A549 (cell line): ENCODE measurements around the gene ACAN. TPM values are rescaled to one million over a fixed set of nuclear protein-coding genes. Genes with fewer than 3 reads are reported as not detected.
"Not testable (repeated sequence)": the region's sequence is repeated elsewhere in the genome, so short reads cannot be mapped to it uniquely, and the experiment has no call there.

ENCODE experiments used
- ATAC-seq, 2 experiments: fragments of 200-7000 bp in 1 of 2; fragments of >200 bp in 1 of 2; cut with Nextera tagmentation in 1 of 2; cut with Tn5 transposase in 1 of 2; 3 replicates each; pipeline versions ENCODE4 v1.8.0 to v1.9.1; 2018 to 2020; ENCODE audit warnings: mild to moderate bottlenecking in 1 of 2, moderate library complexity in 1 of 2
- CTCF ChIA-PET: fragments of 300-600 bp; sonication (Branson Sonifier 250); formaldehyde crosslinking; extraction: SDS; loops from one replicate; lab custom pipeline; 2021; ENCODE audit warnings: antibody characterized with exemption, inconsistent platforms; lab: Yijun Ruan, JAX
- POLR2A ChIA-PET: fragments of 350-600 bp; formaldehyde crosslinking; extraction: SDS; loops from one replicate; lab custom pipeline; 2021; ENCODE audit warnings: antibody characterized with exemption, inconsistent platforms; lab: Yijun Ruan, JAX
- DNase-seq, 2 experiments: peaks; one replicate each; pipeline versions ENCODE4 v3.0.0 to v3.0.0-alpha.2; 2011 to 2016; ENCODE audit warnings: low read depth in 1 of 2, low spot score in 1 of 2
- FAIRE-seq: peaks from 2 replicates; lab custom pipeline; 2011; peaks lifted over from hg19 to GRCh38; lab: Jason Lieb, UNC
- H3K27ac ChIP-seq, 2 experiments: fragments of >200 bp; sonication (Bioruptor Twin); formaldehyde crosslinking; 3 replicates each; pipeline ENCODE4 v1.5.1; 2016 to 2017
- H3K4me1 ChIP-seq: fragments of >200 bp; sonication (Bioruptor Twin); formaldehyde crosslinking; 3 replicates; pipeline ENCODE4 v1.6.1; 2016
- H3K4me2 ChIP-seq: fragments of >200 bp; sonication (Bioruptor Twin); formaldehyde crosslinking; 3 replicates; pipeline ENCODE4 v1.6.1; 2016
- H3K4me3 ChIP-seq: fragments of >200 bp; sonication (Bioruptor Twin); formaldehyde crosslinking; 3 replicates; pipeline ENCODE4 v1.5.1; 2016
- H3K9me3 ChIP-seq: fragments of >200 bp; sonication (Bioruptor Twin); formaldehyde crosslinking; 3 replicates; pipeline ENCODE4 v1.6.1; 2016
- ATOH8 ChIP-seq: fragments of 250-450 bp; sonication (Bioruptor Pico); IDR thresholded peaks from 2 replicates; pipeline ENCODE4 v1.5.0; 2020; ENCODE audit warnings: low read depth, mild to moderate bottlenecking, moderate library complexity
- CEBPB ChIP-seq, 2 experiments: fragments of >200 bp in 1 of 2; sonication (Bioruptor Twin) in 1 of 2; formaldehyde crosslinking in 1 of 2; IDR thresholded peaks; 2 replicates each; pipeline ENCODE4 v1.6.1; 2012 to 2016
- CHD2 ChIP-seq: fragments of 150-350 bp; IDR thresholded peaks from 2 replicates; pipeline ENCODE4 v1.6.1; 2014; ENCODE audit warnings: low read length; ENCODE audit not compliant: partially characterized antibody
- EHMT2 ChIP-seq: fragments of 200-600 bp; sonication (generic); IDR thresholded peaks from 2 replicates; pipeline ENCODE4 v1.6.1; 2016; ENCODE audit warnings: antibody characterized with exemption, low read depth, mild to moderate bottlenecking, moderate library complexity
- FOSB ChIP-seq: fragments of 250-450 bp; sonication (Bioruptor Pico); IDR thresholded peaks from 2 replicates; pipeline ENCODE4 v1.5.0; 2020; ENCODE audit warnings: mild to moderate bottlenecking, moderate library complexity
- FOSL2 ChIP-seq, 2 experiments: fragments of 450-650 bp in 1 of 2; fragments of >200 bp in 1 of 2; sonication (Bioruptor Twin) in 1 of 2; formaldehyde crosslinking; IDR thresholded peaks; 2 replicates each; pipeline versions ENCODE4 v1.5.0 to v1.6.1; 2016 to 2020; ENCODE audit warnings: mild to moderate bottlenecking in 1 of 2, moderate library complexity in 1 of 2
- GATA3 ChIP-seq: IDR thresholded peaks from 2 replicates; pipeline ENCODE4 v1.6.1; 2012; ENCODE audit warnings: borderline replicate concordance
- HEYL ChIP-seq: fragments of 250-450 bp; sonication (Bioruptor Pico); IDR thresholded peaks from 2 replicates; pipeline ENCODE4 v1.8.0; 2021; ENCODE audit warnings: mild to moderate bottlenecking, moderate library complexity
- HMGXB4 ChIP-seq: fragments of 250-450 bp; sonication (Bioruptor Pico); IDR thresholded peaks from 2 replicates; pipeline ENCODE4 v1.5.0; 2021; ENCODE audit warnings: mild to moderate bottlenecking, moderate library complexity, borderline replicate concordance
- HOXB13 ChIP-seq: fragments of 250-450 bp; sonication (Bioruptor Pico); IDR thresholded peaks from 2 replicates; pipeline ENCODE4 v1.5.0; 2020; ENCODE audit warnings: low read depth, mild to moderate bottlenecking, moderate library complexity
- HOXB5 ChIP-seq: fragments of 250-450 bp; sonication (Bioruptor Pico); IDR thresholded peaks from 2 replicates; pipeline ENCODE4 v1.5.0; 2020; ENCODE audit warnings: mild to moderate bottlenecking, moderate library complexity
- MAFK ChIP-seq: fragments of 450-650 bp; IDR thresholded peaks from 2 replicates; pipeline ENCODE4 v1.6.1; 2014; ENCODE audit not compliant: partially characterized antibody
- MAX ChIP-seq: IDR thresholded peaks from 2 replicates; pipeline ENCODE4 v1.6.1; 2012
- RARB ChIP-seq: fragments of 250-450 bp; sonication (Bioruptor Pico); IDR thresholded peaks from 2 replicates; pipeline ENCODE4 v1.8.0; 2021; ENCODE audit warnings: mild to moderate bottlenecking, moderate library complexity
- TFCP2L1 ChIP-seq: fragments of 250-450 bp; sonication (Bioruptor Pico); IDR thresholded peaks from 2 replicates; pipeline ENCODE4 v1.5.0; 2021; ENCODE audit warnings: mild to moderate bottlenecking
- ZNF302 ChIP-seq: fragments of 250-450 bp; sonication (Bioruptor Pico); IDR thresholded peaks from 2 replicates; pipeline ENCODE4 v1.9.0; 2021; ENCODE audit warnings: inconsistent platforms, mild to moderate bottlenecking, moderate library complexity
- WGBS: methylation state at CpG from one replicate; pipeline ENCODE4 v1.1.6; 2017; ENCODE audit errors: missing lambda C conversion rate; 5-methylcytosine and 5-hydroxymethylcytosine counted together
- polyA plus RNA-seq, 4 experiments: library from polyadenylated mRNA; depleted of rRNA in 3 of 4; stranded (reverse); fragments of >200 nt; fragmentation: RNase III in 1 of 4; extraction: RNeasy Plus Mini Kit Qiagen cat#74134 plus additional on column Dnase treatment in 1 of 4; gene quantifications; 2 replicates in 3 of 4; 3 replicates in 1 of 4; pipeline ENCODE4 v1.2.3, GENCODE V29; 2011 to 2017

Gene ACAN
- polyA plus RNA-seq, 2 of the 4 experiments (the other 2 are of a cell fraction), result 0.01 TPM; not detected in 1

GRCh38 chr15:88920186-88920891, 117.1 kb downstream of the ACAN start:
- TF ChIP-seq MAX (no peak), MAFK (peak; percentile 77), FOSB (no peak), FOSL2 (IDR thresholded peaks at IDR 0.05) (no peak), FOSL2 (CRISPR knock-in tag; IDR thresholded peaks at IDR 0.05) (peak; percentile 4; the same call in 1 of the 2 replicates), TFCP2L1 (no peak), RARB (CRISPR knock-in tag) (no peak), HOXB5 (peak; percentile 74; the same call in 1 of the 2 replicates), EHMT2 (no peak), ATOH8 (peak; percentile 92), HMGXB4 (CRISPR knock-in tag) (no peak), ZNF302 (CRISPR knock-in tag) (no peak), HOXB13 (CRISPR knock-in tag) (peak; percentile 89; the same call in 1 of the 2 replicates), HEYL (CRISPR knock-in tag) (0 out of 2 replicates have a peak, but pooled peaks have one; percentile 52), GATA3 (no peak), CHD2 (no peak)
- TF ChIP-seq, all 56 proteins: peak for 6
- H3K27ac ChIP-seq, result peak overlapping the region; percentile 55 to 78
- H3K4me3 ChIP-seq, result no peak overlapping the region
- CTCF ChIA-PET, result interaction anchor here (0.7 to 32.8 kb wide), 7 partner anchors 15 to 252 kb away, joined by 3 to 851 read pairs (median 4); no protein-coding TSS in a partner anchor
- H3K9me3 ChIP-seq, result no peaks in the 10 kb centered on the region
- POLR2A ChIA-PET, result interaction anchor here (0.7 to 2.3 kb wide), 3 partner anchors 8 to 73 kb away, joined by 3 to 15 read pairs (median 4); no protein-coding TSS in a partner anchor
- DNase-seq, result peak in 1 of 2 experiments; percentile 70
- H3K4me1 ChIP-seq, result peaks cover 34% of the 10 kb centered on the region
- FAIRE-seq, result no peak
- ATAC-seq, result peak in 1 of 2 experiments; percentile 60; a peak in 3 of 6 replicates
- H3K4me2 ChIP-seq, result peak overlapping the region; percentile 57
- WGBS, result 69% methylated on average over 9 of the region's 9 CpGs

GRCh38 chr15:88920892-88921435, 117.7 kb downstream of the ACAN start:
- not testable (repeated sequence) for H3K4me3 ChIP-seq; H3K9me3 ChIP-seq; FAIRE-seq; TF ChIP-seq FOSL2 (IDR thresholded peaks at IDR 0.05)
- H3K4me2 ChIP-seq, result peak overlapping the region; percentile 57
- peaks cover 34% of the 10 kb centered on the region for H3K4me1 ChIP-seq
- 60% methylated on average over 12 of the region's 12 CpGs for WGBS
- H3K27ac ChIP-seq, result peak overlapping the region; percentile 55 to 78
- ChIA-PET CTCF (interaction anchor here (1.2 to 32.8 kb wide), 5 partner anchors 16 to 98 kb away, joined by 3 to 851 read pairs (median 8); no protein-coding TSS in a partner anchor), POLR2A (interaction anchor here (0.7 to 2.3 kb wide), 4 partner anchors 8 to 77 kb away, joined by 3 to 15 read pairs (median 4); no protein-coding TSS in a partner anchor)
- ATAC-seq (peak; percentile 83 to 89; a peak in 5 of 6 replicates), DNase-seq (peak in 1 of 2 experiments; percentile 50)
- TF ChIP-seq CEBPB (IDR thresholded peaks at IDR 0.05), result peak in 1 of 2 experiments; percentile 8; a peak in 1 of 4 replicates
- TF ChIP-seq FOSL2 (CRISPR knock-in tag; IDR thresholded peaks at IDR 0.05), result 0 out of 2 replicates have a peak, but pooled peaks have one; percentile 11
- 0 out of 2 replicates have a peak, but pooled peaks have one; percentile 35 for TF ChIP-seq MAX
- TF ChIP-seq, all 56 proteins: peak for 3; not testable (repeated sequence) for 53

Other genes starting within 250 kb of the ACAN start
- 74.9 and 81.7 TPM in 2 replicates for gene AEN, start 182.1 kb upstream of the ACAN start, polyA plus RNA-seq (2011; rRNA removed)
- gene AEN, start 182.1 kb upstream of the ACAN start, polyA plus RNA-seq (2017; fragmentation: RNase III; extraction: RNeasy Plus Mini Kit Qiagen cat#74134 plus additional on column Dnase treatment), result 57.2 to 65.5 TPM (median 62.9 TPM) in 3 replicates
- 47.4 and 65.8 TPM in 2 replicates for gene ISG20, start 164.4 kb upstream of the ACAN start, polyA plus RNA-seq (2011; rRNA removed)
- gene ISG20, start 164.4 kb upstream of the ACAN start, polyA plus RNA-seq (2017; fragmentation: RNase III; extraction: RNeasy Plus Mini Kit Qiagen cat#74134 plus additional on column Dnase treatment), result 6.1 to 10.5 TPM (median 7.2 TPM) in 3 replicates
- gene HAPLN3, start 92.1 kb downstream of the ACAN start, polyA plus RNA-seq (2011; rRNA removed), result 7.5 and 8.5 TPM in 2 replicates
- gene HAPLN3, start 92.1 kb downstream of the ACAN start, polyA plus RNA-seq (2017; fragmentation: RNase III; extraction: RNeasy Plus Mini Kit Qiagen cat#74134 plus additional on column Dnase treatment), result 39.7 to 54.3 TPM (median 45.3 TPM) in 3 replicates
- gene MFGE8, start 109.9 kb downstream of the ACAN start, polyA plus RNA-seq (2011; rRNA removed), result 206 and 213 TPM in 2 replicates
- 403 to 506 TPM (median 446 TPM) in 3 replicates for gene MFGE8, start 109.9 kb downstream of the ACAN start, polyA plus RNA-seq (2017; fragmentation: RNase III; extraction: RNeasy Plus Mini Kit Qiagen cat#74134 plus additional on column Dnase treatment)